GM19351 (cell line): ENCODE data around the gene RAB3GAP1.

Source experiments
- ATAC-seq: cut with Tn5 transposase; IDR thresholded peaks from one replicate; pipeline ENCODE4 v1.9.1; 2021; ENCODE audit warnings: mild to moderate bottlenecking, moderate library complexity; ENCODE audit not compliant: unreplicated experiment

The RAB3GAP1 gene

DNA sequence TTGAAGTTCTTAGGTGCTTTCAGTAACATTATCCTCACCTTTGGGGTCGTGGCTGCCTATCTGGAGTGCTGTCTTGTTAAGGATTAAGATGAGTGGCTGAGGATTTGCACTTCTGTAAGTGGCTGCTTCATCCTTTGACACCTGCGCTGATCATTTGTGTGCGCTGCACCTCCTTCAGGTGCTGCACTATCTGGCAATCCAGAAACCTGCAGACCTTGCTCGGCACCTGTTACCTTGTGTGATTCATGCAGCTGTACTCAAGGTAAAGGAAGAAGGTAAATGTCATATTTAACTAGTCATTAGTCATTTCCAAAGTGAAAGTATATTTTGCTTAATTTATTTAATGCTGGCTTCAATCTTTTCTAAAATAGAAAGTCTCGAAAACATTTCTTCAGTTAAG lies 110.3 kb downstream of the RAB3GAP1 start:
- ATAC-seq = no peak

DNA sequence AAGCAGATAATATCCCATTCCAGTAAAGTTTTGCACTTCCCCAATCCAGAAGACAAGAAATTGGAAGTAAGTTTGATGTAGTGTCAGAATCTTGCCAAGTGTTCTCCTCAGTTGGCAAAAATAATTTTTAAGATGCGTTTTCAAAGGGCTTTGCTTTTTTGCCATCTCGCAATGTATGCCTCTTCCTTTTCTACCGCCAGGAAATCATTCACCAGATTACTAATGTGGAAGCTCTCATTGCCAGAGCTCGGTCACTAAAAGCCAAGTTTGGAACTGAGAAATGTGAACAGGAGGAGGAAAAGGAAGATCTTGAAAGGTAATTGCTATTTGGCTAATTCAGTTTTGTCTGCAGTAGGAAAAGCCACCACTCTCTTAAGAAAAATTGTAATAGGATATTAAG lies 110.7 kb downstream of the RAB3GAP1 start:
- no peak for ATAC-seq

DNA sequence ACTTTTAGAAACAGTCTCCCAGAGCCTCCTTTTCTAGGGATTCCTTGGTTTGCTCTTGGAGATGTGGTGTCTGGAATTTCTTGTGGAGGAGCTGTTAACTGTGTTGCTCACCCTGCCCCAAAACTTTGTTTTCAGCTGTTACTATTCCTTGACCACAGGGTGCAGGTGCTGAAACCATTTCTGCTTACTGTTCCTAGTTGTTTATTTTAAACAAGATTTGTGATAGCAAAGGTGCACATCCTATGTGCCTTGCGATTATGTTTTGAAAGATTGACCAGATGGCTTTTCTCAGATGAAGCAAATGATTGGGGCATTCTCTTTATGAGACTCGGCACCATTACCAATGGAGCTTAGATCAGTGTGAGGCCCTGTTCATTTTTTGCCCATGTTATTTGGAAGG lies 111.2 kb downstream of the RAB3GAP1 start:
- ATAC-seq = no peak

DNA sequence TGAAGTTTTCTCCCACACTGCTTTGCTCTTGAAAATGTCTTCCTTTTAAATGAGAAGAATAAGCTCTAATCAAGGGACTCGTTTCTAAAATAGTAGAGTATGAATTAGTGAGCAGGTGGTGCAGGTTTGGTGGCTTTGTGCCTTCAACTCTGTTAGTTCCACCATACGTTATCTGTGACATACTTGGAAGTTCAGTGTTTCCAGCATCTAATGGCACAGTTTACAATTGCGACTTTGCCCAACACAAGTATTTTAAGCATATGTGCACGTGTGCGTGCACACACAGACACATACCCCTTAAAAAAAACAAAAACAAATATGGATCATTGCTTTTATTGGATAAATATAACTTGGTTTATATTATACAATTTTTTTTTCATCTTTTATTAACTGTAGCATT lies 111.8 kb downstream of the RAB3GAP1 start:
- no peak for ATAC-seq

DNA sequence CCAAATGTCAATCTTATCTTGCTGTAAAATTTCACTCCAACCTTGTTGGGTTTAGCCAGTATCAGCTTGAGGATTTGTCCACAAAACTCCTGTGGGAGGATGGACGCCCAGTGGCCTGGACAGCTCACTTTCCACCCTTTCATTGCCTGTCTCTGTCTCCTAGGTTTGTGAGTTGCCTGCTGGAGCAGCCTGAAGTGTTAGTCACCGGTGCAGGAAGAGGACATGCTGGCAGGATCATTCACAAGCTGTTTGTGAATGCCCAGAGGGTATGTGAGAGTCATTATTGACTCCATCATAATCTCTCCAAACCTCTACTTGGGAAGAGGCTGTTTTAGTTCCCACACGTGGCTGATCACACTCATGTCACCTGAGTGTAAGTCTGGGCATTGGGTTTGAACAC lies 112.3 kb downstream of the RAB3GAP1 start:
- ATAC-seq = no peak

DNA sequence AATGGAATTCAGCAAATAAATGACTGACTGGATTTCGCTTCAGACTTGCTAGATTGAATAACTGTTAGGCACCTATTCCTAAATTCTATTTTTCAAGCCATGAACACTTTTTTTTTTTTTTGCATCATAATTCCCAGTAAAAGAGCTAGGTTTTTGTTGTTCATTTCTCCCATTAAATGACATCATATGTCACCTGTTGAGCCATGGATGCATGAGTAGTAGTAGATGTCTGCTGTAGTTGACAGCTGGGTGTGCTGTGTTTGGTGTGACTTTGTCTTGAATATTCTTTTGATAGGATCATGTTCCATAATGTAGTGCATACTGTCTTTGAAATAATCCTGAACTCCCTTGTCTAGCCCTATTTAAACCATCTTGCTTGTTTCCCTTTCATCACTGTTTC lies 115.2 kb downstream of the RAB3GAP1 start:
- no peak for ATAC-seq

DNA sequence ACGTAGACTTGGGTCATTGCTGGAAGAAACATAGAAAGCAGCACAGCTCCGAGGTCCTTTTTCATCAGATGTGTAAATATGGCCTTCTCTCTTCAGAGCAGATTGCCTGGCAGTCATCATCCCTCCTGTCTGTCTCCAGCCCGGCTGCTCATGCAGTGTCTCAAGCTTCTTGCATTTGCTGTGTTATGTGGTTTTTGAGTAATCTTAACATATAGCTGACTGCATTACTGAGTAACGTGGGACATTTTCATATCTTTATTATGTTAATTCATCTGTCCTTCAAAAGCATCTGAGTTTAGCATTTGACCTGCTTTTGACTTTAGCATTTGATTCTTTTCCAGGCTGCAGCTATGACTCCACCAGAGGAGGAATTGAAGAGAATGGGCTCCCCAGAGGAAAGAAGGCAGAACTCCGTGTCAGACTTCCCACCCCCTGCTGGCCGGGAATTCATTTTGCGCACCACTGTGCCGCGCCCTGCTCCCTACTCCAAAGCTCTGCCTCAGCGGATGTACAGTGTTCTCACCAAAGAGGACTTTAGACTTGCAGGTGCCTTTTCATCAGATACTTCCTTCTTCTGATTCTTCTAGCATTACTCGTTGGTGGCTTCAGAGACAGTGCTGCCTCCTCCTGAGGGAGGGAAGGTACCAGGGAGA lies 116.2 kb downstream of the RAB3GAP1 start:
- no peak for ATAC-seq

DNA sequence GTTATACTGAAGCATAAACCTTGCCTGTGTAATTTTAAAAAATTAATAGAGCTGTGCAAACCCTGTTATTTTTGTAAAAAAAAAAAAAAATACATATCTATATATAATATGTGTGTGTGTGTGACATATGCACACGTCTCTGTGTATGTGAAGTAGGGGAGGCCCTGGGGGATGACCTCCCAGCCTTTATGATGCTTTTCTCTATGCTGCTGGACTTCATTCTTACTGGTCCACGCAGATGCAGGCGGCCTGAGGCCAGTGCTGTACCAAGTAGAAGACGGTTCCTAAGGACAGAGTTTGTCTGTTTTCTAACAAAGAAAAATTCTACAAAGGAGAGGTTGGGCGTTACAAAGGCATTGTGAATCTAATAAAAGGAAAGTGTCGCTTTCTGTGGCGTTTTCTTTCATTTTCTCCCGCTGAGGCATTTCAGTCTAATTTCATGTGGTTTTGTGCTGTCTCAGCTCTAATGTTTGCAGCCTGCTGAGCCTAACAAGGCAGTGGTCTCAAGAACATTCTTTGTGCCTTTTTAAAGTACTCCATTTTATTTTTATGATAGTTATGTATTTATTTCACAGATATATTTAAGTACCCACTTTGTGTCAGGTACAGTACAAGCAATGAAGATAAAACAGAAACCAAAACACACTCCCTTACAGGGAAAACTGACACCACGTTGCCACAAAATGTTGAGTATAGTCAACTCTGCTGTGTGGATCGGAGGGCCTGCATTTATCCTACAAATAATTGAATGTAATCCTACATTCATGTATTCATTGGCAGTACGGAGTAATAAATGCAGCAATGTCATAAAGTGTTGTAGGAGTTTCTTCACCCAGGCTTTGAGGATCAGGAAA lies 118.0 kb downstream of the RAB3GAP1 start:
- ATAC-seq = no peak

DNA sequence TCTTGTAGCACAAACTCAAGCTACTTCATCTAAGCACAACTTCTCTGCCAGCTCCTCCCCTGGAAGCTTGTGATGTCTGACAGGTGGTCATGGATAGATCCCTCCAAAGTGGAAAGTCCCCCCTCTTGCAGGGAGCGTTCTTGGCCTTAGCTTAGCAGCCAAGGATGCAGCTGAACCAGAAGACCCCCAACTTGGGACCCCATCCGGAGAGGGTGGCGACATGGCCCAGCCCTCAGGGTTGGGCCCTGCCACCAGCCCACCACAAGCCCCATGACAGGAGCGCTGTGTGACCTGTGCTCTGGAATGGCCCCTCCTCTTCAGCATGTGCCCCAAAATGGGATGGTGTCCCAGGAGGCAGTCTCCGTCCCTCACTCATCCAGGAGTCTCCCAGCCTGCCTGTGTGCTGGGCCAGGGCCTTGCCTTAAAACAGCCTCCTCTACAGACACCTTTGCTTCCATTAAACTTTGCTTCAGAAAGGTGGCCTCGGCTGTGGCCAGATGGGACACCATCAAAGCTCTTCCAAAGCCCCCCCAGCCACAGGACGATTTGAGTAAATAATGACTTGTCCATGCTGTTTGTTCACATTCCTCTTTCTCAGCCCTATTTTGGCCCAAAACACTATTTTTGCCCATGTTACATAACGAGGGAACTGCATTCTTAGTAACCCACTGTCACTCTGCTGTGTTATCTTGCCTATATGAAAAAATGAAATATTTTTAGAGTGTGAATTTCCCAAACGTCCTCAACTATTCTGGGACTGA lies 122.1 kb downstream of the RAB3GAP1 start:
- no peak for ATAC-seq

DNA sequence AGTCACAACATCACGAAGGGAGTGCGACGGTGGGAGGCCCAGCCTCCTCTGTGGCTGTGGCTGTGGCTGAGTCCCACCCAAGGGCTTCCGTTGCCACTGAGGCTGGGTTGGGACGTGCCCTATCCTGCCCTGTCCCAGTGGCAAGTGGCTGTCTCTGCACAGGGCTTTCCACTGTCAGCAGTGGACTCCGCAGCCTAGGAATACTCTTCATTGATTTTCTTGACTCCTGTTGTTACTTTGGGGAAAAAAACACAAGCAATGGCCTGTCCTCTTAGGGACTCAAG lies 122.7 kb downstream of the RAB3GAP1 start:
- no peak for ATAC-seq

DNA sequence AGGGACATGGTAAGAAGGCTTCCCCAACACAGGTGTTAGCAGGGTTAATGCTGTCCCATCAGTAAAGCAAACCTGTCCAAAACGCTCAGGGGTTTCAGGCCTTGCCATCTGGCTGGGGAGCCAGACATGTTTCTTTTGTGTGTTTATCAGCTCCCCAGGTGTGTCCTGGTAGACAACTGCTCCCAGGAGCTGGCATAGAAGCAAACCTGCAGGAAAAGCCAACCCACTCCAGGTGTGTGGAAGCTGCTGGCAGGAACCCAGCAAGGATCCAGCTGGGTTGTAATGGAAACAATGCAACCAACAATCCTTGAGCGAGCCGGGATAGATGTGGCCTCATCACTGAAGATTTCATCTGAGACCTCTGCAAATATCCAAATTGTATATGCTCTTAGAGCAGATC lies 123.1 kb downstream of the RAB3GAP1 start:
- ATAC-seq = no peak

DNA sequence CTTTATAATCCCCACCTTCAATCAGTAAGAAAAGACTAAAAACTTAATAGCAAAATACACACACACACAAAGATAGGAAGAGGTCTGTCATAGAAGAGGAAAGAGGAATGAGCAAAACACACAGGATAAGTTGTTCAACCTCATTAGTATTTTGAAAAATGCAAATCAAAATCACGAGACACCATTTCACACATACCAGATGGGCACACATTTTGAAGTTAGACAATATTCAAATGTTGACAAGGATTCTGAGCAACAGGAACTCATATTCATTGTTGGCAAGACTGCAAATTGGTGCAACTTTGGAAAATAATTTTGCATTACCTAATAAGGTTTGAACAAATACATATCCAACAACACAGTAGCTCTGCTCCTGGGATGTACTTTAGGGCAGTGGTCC lies 127.6 kb downstream of the RAB3GAP1 start:
- no peak for ATAC-seq

DNA sequence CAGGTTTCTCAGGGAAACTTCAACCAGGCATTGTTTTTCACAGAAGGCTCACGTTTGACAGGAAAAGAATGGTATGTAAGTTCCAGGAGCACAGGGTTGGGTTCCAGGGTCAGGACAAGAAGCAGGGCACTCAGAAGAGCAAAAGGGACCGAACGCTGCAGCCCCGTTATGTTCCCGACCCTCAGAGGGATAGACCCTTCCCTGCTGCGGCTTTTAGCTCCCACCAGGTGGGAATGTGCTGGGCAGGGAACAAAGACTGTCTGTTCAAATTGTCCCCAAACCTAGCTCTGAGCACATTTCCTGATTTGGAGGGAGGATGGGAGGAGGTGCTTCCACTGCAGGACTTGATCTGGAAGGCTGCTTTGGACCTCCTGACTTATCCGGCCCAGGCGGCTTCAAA lies 130.1 kb downstream of the RAB3GAP1 start:
- no peak for ATAC-seq

DNA sequence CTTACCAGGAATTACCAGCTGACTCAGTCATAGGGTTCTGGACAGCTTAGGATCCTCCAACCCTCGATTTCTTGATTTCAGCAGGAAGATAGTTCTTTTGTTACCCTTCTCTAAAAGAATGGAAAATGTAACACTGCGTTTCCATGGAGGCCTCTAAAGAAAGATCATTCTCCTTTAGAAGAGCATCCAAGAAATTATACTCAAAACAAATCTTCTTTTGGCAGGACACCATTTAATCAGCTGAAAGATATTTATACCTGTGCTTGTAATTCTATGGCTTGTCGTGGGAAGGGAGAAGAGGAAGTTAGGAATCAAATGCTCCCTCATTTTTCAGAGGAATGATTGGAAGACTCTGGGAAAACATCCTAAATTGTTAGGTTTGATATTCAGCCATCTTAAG lies 130.5 kb downstream of the RAB3GAP1 start:
- no peak for ATAC-seq

DNA sequence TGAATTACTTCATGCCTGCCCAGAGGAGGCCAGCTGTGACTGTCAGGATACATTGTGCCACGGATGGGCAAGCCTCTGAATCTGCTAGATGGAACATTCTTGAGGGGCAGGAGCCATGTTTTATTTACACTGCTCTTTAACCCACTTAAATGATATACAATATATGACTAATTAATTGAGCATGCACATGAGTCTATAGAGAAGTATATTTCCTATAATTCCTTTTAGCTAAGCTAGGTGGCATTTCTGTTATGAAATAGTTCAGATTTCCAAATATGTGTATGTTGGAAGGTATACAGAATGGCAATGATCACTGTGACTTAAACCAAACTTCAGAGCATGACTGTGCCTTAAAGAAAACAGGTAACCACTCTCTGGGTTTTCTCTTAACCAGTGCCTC lies 131.7 kb downstream of the RAB3GAP1 start:
- ATAC-seq = no peak

DNA sequence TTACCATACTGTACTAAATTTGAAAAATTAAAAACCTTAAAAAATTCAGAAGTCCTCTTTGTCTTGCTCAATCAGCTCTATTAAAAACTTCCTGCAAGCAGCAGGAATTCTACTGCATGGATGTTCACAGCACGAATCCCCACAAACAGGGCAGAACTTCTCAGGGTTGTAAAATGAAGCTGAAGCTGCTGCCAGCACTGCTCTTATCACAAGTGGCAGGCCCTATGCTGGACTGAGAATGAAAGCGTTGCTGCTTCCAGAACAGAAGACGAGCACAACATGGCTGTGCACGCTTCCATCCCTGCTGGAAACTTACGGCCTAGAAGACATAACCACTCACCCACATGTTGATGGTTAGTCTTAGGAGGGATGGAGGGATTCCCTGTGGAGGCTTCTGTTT lies 134.0 kb downstream of the RAB3GAP1 start:
- ATAC-seq = no peak

DNA sequence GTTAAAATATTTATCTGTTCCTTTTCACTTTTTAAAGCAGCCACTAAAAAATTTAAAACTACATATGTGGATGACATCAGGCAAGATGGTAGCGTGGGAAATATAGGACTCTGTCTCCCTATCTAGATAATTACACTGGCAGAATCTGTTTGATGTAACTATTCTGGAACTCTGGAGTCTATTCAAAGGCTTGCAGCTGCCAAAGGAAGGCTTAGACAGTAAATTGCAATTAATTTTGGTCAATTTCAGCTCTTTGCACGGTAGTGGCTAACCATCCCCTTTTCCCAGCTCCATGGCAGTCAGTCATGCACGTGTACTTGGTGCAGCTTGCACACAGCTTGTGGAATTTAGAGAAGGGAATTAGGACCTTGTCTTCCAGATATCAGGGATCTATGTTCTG lies 135.2 kb downstream of the RAB3GAP1 start:
- no peak for ATAC-seq

DNA sequence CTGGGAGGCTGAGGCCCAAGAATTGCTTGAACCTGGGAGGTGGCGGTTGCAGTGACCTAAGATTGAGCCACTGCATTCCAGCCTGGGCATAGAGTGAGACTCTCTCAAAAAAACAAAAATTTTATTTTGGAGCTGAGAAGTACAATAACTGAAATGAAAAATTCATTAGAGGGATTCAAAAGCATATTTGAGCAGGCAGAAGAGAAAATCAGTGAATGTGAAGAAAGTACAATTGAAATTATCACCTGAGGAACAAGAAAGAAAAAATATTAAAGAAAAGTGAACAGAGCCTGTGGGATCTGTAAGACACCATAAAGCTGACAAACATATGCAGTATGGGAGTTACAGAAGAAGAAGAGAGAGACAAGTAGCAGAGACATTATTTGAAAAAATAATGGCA lies 137.1 kb downstream of the RAB3GAP1 start:
- no peak for ATAC-seq

DNA sequence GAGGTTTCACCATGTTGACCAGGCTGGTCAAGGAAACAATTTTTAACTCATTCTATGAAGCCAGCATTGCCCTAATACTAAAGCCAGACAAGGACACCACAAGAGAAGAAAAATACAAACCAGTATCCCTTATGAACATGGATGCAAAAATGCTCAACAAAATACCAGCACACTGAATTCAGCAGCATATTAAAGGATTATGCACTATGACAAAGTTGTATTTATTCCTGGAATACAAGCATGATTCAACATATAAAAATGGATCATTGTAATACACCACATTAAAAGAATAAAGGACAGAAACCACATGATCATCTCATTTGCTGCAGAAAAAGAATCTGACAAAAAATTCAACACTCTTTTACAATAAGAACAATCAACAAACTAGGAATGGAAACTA lies 138.7 kb downstream of the RAB3GAP1 start:
- ATAC-seq = no peak

DNA sequence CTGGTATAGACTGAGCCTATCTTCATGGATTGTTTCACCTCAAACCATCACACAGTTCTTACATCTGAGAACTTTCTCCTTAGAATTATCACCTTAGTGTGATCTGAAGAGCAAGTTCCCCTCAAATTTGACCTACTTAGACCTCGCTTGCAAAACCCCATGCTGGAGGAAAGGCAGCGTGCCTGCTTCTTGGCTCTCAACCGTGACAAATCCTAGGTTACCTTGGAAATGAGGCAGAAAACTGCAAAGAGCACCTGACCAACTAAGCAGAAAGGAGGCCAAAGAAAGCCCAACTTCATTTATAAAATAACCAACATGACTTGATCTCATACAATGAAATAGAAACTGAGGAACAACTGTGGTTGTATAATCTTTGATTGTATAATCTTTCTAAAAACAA lies 146.4 kb downstream of the RAB3GAP1 start:
- ATAC-seq = no peak

DNA sequence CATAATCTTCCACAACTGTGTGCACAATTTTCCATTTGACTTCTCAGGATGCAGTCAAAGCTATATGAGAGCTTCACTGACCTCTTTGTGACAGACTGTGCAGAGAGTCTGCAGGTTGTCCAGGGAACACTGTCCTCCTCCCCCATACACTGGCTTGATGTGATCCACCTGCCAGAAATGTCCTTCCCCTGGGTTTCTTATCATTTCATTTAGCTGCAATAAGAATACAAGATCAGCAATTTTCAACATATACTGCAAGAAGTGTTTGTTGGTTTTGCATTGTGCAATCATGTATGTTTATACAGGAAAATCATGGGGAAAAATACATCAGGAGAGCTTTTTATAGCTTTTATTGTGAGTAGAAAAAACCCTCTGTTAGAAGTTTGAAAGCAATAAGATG lies 150.7 kb downstream of the RAB3GAP1 start:
- ATAC-seq = no peak

DNA sequence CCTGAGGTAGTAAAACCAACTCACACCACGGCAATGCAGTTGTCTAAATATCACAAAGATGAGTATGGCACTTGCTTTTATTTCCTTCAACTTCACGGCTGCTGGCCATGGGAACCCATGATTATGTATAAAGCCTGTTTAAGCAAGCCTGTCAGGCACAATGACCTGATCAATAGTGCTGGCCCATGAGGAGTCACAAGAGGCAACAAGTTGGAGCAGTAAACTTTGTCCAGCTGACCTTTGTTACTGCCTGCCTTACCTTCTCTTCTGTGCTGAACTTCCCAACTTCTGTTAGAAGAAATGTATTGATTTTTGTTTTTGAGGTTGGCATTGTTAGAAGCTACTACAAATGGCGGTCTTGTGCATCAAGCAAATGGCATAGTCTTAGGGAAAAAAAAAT lies 151.9 kb downstream of the RAB3GAP1 start:
- ATAC-seq = no peak
